LNCAP (cell line): Measurements from ENCODE around the gene UBE4A.

ENCODE experiments used
- CTCF ChIP-seq: fragments of 450-650 bp; IDR thresholded peaks from 2 replicates; pipeline ENCODE4 v1.5.1; 2017; ENCODE audit warnings: mild to moderate bottlenecking

Gene UBE4A

DNA sequence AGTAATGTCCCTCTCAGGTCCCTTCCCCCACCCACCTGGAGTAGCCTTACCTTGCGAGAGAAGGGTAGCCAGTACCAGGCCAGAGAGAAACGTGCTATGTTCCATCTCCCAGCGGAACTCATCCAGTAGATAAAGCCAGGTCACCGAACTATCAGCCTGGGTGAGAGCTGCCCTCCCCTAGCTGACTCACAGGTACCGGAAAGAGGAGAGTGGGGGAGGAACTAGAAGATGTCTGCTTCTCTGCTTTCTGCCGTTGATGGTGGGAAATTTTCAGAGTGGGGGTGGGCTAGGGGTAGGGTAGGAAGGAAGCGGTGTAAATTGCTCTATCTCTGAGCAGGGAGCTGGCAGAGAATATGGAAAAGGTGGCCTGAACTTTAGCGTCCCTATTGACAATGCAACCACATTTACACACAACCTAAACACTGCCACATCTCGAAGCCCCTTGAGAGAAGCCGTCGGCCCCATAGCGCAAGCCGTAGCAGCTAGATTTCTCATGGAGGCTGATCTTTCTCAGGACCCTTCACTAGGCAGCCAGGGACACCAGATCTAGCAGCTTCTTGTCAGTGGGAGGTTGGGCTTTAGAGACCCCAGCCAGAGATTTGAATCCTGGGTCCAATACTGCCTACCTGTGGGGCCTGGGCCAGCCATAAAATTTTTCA is 16.8 kb upstream of the UBE4A start, which contains the start of gene CD3D:
Gene CD3D, minus strand, starts transcription at position 203 of the 659 bp plus-strand sequence. Its CDS starts 98 bp downstream, at position 105.
- TF ChIP-seq CTCF: no peak

DNA sequence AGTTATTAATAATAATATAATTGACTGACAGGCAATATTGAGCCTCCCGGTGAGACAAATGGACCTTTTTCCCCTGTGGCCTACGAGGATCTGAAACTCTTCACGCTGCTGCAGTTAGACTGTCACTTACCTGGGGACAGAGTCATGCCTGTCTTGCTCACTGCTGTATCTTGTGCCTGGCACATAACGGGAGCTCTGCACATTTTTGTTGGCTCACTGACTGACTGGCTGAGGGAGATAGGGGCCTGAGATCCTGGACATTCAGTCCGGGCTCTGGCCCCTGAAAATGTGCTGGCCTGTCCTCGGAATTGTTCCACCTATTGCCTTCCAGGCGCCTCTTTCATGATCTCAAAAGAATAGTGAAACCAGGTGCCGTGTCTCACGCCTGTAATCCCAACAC is 16.2 kb upstream of the UBE4A start:
- no peak for TF ChIP-seq CTCF

- no peak for TF ChIP-seq CTCF
Observed at GRCh38 chr11:118343981-118344515, 15.4 kb upstream of the UBE4A start, which contains the start of gene CD3G. TSS of gene CD3G (plus strand) at chr11:118344344. CDS start at chr11:118344424, 80 bp downstream.

- no peak for TF ChIP-seq CTCF
Observed at GRCh38 chr11:118349475-118349874, 9.9 kb upstream of the UBE4A start.

GRCh38 chr11:118353084-118353710 is 6.2 kb upstream of the UBE4A start:
- TF ChIP-seq CTCF: peak; percentile 57

- no peak for TF ChIP-seq CTCF
Observed at GRCh38 chr11:118358071-118358470, 1.3 kb upstream of the UBE4A start.

- no peak for TF ChIP-seq CTCF
Observed at GRCh38 chr11:118364956-118365615, 5.7 kb downstream of the UBE4A start.
